A549 treated with Mapracorat at 1 μM for 4 hours (cell line): ENCODE results near the gene ANKRD63. TPM values are rescaled to one million over a fixed set of nuclear protein-coding genes. Genes with fewer than 3 reads are reported as not detected.

Source experiments
- total RNA-seq: library from RNA; stranded (reverse); fragments of 200-300 nt; extraction: Qiagen RNA extraction; gene quantifications from 5 replicates; pipeline ENCODE4 v1.2.3, GENCODE V29; 2022

The ANKRD63 gene
- 0.15 to 0.40 TPM (median 0.32 TPM) in 4 of 5 replicates, not detected in the other for total RNA-seq

GRCh38 chr15:40282869-40283614, at the start of gene ANKRD63:
Gene ANKRD63, minus strand, starts transcription at chr15:40283064. Its CDS starts 478 bp downstream, at chr15:40282586.

GRCh38 chr15:40323239-40323952, 40.5 kb upstream of the ANKRD63 start, which contains the start of gene INAFM2:
Gene INAFM2, plus strand, starts transcription at chr15:40323692. Its CDS starts 364 bp downstream, at chr15:40324056.

GRCh38 chr15:40307421-40308211, 24.8 kb upstream of the ANKRD63 start, which contains the start of gene PLCB2:
Gene PLCB2, minus strand, starts transcription at chr15:40307935. Its CDS starts 263 bp downstream, at chr15:40307672.

GRCh38 chr15:40238532-40239403, 44.1 kb downstream of the ANKRD63 start, which contains the start of gene PAK6:
Gene PAK6, plus strand, starts transcription at chr15:40239063. Its CDS starts 25,723 bp downstream, at chr15:40264786.

Other genes with a start within 250 kb of the ANKRD63 start
- 250 to 272 TPM (median 263 TPM) in 5 replicates for gene SRP14, start 243.9 kb downstream of the ANKRD63 start, total RNA-seq
- 0.97 to 1.5 TPM (median 1.1 TPM) in 5 replicates for gene BMF, start 174.2 kb downstream of the ANKRD63 start, total RNA-seq
- 24.0 to 29.7 TPM (median 27.8 TPM) in 5 replicates for gene BUB1B, start 122.0 kb downstream of the ANKRD63 start, total RNA-seq
- gene PAK6, start 44.0 kb downstream of the ANKRD63 start, total RNA-seq = 0.43 to 0.86 TPM (median 0.60 TPM) in 5 replicates
- 0.51 to 1.1 TPM (median 0.77 TPM) in 5 replicates for gene PLCB2, start 24.9 kb upstream of the ANKRD63 start, total RNA-seq
- 5.2 to 6.8 TPM (median 6.4 TPM) in 5 replicates for gene INAFM2, start 40.6 kb upstream of the ANKRD63 start, total RNA-seq
- 17.1 to 25.1 TPM (median 20.2 TPM) in 5 replicates for gene CCDC9B, start 57.9 kb upstream of the ANKRD63 start, total RNA-seq
- gene PHGR1, start 68.0 kb upstream of the ANKRD63 start, total RNA-seq = not detected in 5 replicates
- 0.64 to 2.6 TPM (median 1.0 TPM) in 5 replicates for gene DISP2, start 75.2 kb upstream of the ANKRD63 start, total RNA-seq
- 45.3 to 54.4 TPM (median 51.5 TPM) in 5 replicates for gene KNSTRN, start 99.7 kb upstream of the ANKRD63 start, total RNA-seq
- 10.7 to 14.2 TPM (median 12.5 TPM) in 5 replicates for gene IVD, start 122.7 kb upstream of the ANKRD63 start, total RNA-seq
- 10.4 to 12.3 TPM (median 11.6 TPM) in 5 replicates for gene BAHD1, start 157.9 kb upstream of the ANKRD63 start, total RNA-seq
- 14.2 to 19.8 TPM (median 18.8 TPM) in 5 replicates for gene CHST14, start 187.9 kb upstream of the ANKRD63 start, total RNA-seq